H1 (cell line): ENCODE data around the gene MRPL4. TPM values are rescaled to one million over a fixed set of nuclear protein-coding genes. Genes with fewer than 3 reads are reported as not detected.

Experiments used
- POLR2AphosphoS5 ChIP-seq: IDR thresholded peaks from 2 replicates; pipeline ENCODE4 v1.6.1; 2011; ENCODE audit warnings: low read depth, low read length
- TEAD4 ChIP-seq: IDR thresholded peaks from 2 replicates; pipeline ENCODE4 v1.6.1; 2012; ENCODE audit warnings: low read depth, low read length, inconsistent platforms, mixed read lengths
- polyA plus RNA-seq, 7 experiments: library from polyadenylated mRNA; depleted of rRNA in 3 of 7; stranded (reverse) in 5 of 7; unstranded in 2 of 7; fragments of >200 nt in 5 of 7; fragments of 200-250 nt in 2 of 7; gene quantifications; 1 replicate in 5 of 7; 2 replicates in 1 of 7; 4 replicates in 1 of 7; pipeline versions ENCODE4 v1.2.1 to v1.2.3, GENCODE V29; 2011 to 2013; ENCODE audit warnings: missing spikeins in 2 of 7, mixed read lengths in 2 of 7
- total RNA-seq: library from RNA; stranded (reverse); fragmentation: NEBNext Ultra II Directional; extraction: Animal tissue kit (Norgen Biotek cat#: 25700); gene quantifications from 2 replicates; pipeline ENCODE4 v1.2.1, GENCODE V29; 2021
- TF ChIP-seq, protein P1 (sequence below): IDR thresholded peaks from 2 replicates; pipeline ENCODE4 v1.6.1; 2011; ENCODE audit warnings: low read length, improper control_type of control experiment

MRPL4 gene
- total and polyA plus RNA-seq, 2 of the 8 experiments (the other 6 are each of a cell fraction or from before 2014, with no cell fraction given): 82.3 to 187 TPM

- TF ChIP-seq, protein P1, sequence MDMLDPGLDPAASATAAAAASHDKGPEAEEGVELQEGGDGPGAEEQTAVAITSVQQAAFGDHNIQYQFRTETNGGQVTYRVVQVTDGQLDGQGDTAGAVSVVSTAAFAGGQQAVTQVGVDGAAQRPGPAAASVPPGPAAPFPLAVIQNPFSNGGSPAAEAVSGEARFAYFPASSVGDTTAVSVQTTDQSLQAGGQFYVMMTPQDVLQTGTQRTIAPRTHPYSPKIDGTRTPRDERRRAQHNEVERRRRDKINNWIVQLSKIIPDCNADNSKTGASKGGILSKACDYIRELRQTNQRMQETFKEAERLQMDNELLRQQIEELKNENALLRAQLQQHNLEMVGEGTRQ: no peak
- TF ChIP-seq TEAD4 (no peak), POLR2AphosphoS5 (no peak)
Observed at GRCh38 chr19:10256551-10256950, 4.5 kb downstream of the MRPL4 start (continued).
